Adipocyte (in vitro differentiated cells): Measurements from ENCODE around the gene ERG.

Experiments
- DNase-seq: peaks from one replicate; pipeline ENCODE4 v3.0.0-alpha.2; 2015; ENCODE audit warnings: low read depth
- H3K27me3 ChIP-seq: replicated peaks from 2 replicates; pipeline ENCODE4 v1.7.0; 2013; ENCODE audit warnings: mild to moderate bottlenecking, low read length, moderate library complexity; ENCODE audit not compliant: control insufficient read depth, insufficient read depth
- H3K36me3 ChIP-seq: 2 replicates; pipeline ENCODE4 v1.7.0; 2013; ENCODE audit warnings: low read length, mild to moderate bottlenecking, moderate library complexity; ENCODE audit not compliant: control insufficient read depth, insufficient read depth, severe bottlenecking
- H3K4me1 ChIP-seq: 2 replicates; pipeline ENCODE4 v1.7.0; 2013; ENCODE audit warnings: mild to moderate bottlenecking, low read length, moderate library complexity; ENCODE audit not compliant: control insufficient read depth, insufficient read depth
- H3K4me3 ChIP-seq: 2 replicates; pipeline ENCODE4 v1.7.0; 2013; ENCODE audit warnings: mild to moderate bottlenecking, low read length, moderate library complexity
- H3K9ac ChIP-seq: 2 replicates; pipeline ENCODE4 v1.7.0; 2013; ENCODE audit warnings: mild to moderate bottlenecking, low read length, moderate library complexity
- H3K9me3 ChIP-seq: 2 replicates; pipeline ENCODE4 v1.7.0; 2013; ENCODE audit warnings: mild to moderate bottlenecking, low read length, moderate library complexity; ENCODE audit not compliant: control insufficient read depth

Gene ERG

DNA sequence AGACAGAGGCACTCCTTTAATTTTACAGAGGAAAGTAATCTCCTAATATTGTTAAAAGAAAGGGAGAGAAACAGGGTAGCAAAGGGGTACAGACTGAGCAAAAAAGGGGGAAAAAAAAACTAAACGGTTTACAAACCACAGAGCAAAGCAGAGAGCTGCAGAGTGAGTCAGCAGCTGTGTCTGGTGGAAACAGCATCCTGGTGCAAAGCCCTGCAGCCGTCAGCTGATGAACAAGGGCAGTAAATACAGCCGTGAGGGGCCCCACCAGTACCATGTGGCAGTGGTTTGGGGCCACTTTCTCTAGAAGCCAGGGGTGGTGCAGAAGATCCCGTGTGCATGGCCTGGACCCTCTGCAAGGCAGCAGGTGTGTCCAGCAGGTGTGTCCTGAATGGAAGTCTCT, 111.3 kb downstream of the ERG start:
- Histone ChIP-seq H3K36me3 (no peaks in the 10 kb centered on the region), H3K4me1 (peaks cover 5% of the 10 kb centered on the region), H3K4me3 (no peak overlapping the region), H3K9me3 (no peaks in the 10 kb centered on the region), H3K27me3 (peaks cover 3% of the 10 kb centered on the region), H3K9ac (no peak overlapping the region)
- peak; percentile 29 for DNase-seq

GRCh38 chr21:38385427-38386175, 112.7 kb downstream of the ERG start:
- Histone ChIP-seq H3K9ac (no peak overlapping the region), H3K36me3 (no peaks in the 10 kb centered on the region), H3K27me3 (peaks cover 3% of the 10 kb centered on the region), H3K9me3 (no peaks in the 10 kb centered on the region), H3K4me3 (no peak overlapping the region), H3K4me1 (peaks cover 11% of the 10 kb centered on the region)
- no peak for DNase-seq

GRCh38 chr21:38384675-38385426, 113.4 kb downstream of the ERG start:
- Histone ChIP-seq H3K27me3 (peaks cover 3% of the 10 kb centered on the region), H3K9me3 (no peaks in the 10 kb centered on the region), H3K4me1 (peaks cover 16% of the 10 kb centered on the region), H3K9ac (no peak overlapping the region), H3K36me3 (no peaks in the 10 kb centered on the region), H3K4me3 (no peak overlapping the region)
- no peak for DNase-seq

GRCh38 chr21:38384238-38384560, 114.1 kb downstream of the ERG start:
- Histone ChIP-seq H3K4me1 (peaks cover 16% of the 10 kb centered on the region), H3K4me3 (no peak overlapping the region), H3K9ac (no peak overlapping the region), H3K27me3 (peaks cover 3% of the 10 kb centered on the region), H3K9me3 (no peaks in the 10 kb centered on the region), H3K36me3 (no peaks in the 10 kb centered on the region)
- no peak for DNase-seq

DNA sequence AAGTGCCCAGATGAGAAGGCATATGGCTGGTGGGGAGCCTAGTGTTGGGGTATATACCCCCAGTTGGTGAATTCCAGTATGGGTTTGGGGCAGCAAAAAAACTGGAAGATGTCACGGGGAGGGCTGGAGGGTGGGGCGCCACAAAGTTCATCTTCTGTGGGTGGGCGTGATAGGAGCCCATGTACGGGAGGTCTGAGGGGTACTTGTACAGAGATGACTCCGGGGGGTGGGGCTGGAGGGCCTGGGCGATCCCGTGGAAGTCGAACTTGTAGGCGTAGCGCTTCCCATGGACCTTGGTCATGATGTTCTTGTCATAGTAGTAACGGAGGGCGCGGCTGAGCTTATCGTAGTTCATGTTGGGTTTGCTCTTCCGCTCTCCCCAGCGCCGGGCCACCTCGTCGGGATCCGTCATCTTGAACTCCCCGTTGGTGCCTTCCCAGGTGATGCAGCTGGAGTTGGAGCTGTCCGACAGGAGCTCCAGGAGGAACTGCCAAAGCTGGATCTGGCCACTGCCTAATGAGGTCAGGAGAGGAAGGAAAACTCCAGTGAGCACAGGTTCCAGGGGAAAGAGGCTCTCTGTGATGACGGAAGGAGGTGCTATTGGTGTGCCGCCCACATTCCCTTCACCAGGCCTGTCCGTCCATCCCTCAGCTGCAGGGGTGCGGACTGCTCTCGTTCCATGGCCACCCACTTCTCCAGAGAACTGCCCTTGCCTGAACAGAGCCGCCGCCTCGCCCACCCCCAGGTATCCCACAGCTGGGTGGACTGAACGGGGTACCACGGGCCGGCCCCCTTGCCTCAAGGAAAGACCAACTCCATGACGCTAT, 114.7 kb downstream of the ERG start:
- Histone ChIP-seq H3K9ac (no peak overlapping the region), H3K36me3 (no peaks in the 10 kb centered on the region), H3K4me1 (peaks cover 16% of the 10 kb centered on the region), H3K4me3 (no peak overlapping the region), H3K9me3 (no peaks in the 10 kb centered on the region), H3K27me3 (peaks cover 3% of the 10 kb centered on the region)
- no peak for DNase-seq

DNA sequence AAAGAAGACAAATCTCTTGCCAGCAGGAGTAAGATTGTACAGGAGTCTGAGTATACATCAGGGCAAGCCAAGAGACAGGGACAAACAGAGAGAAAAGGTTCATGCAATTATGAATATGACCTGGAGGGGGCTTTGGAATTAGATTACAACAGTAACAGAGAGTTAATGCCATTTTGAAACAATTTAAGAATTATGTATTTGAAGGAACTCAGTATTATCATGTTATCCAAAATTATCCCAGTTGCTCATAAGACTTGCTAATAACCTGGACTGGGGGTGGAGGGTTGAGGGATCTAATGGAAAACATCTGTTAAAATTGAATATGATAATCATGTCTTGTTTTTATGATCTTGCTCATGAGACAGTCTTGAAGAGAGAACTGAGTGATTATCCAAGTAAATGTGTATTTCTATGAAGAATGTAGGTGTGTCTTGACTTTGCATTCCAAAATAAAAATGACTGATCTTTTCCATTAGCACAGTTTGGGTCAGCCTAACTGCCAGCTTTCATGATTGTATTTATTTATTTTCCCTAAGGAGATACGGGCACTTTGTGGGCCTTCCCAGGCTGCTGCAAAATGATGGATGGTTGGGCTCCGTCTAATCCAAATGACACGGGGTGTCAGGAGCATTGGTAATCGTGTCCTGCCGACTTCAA, 117.7 kb downstream of the ERG start:
- Histone ChIP-seq H3K27me3 (peaks cover 3% of the 10 kb centered on the region), H3K36me3 (no peaks in the 10 kb centered on the region), H3K4me1 (peaks cover 16% of the 10 kb centered on the region), H3K9me3 (no peaks in the 10 kb centered on the region), H3K9ac (no peak overlapping the region), H3K4me3 (no peak overlapping the region)
- DNase-seq, result peak; percentile 51

DNA sequence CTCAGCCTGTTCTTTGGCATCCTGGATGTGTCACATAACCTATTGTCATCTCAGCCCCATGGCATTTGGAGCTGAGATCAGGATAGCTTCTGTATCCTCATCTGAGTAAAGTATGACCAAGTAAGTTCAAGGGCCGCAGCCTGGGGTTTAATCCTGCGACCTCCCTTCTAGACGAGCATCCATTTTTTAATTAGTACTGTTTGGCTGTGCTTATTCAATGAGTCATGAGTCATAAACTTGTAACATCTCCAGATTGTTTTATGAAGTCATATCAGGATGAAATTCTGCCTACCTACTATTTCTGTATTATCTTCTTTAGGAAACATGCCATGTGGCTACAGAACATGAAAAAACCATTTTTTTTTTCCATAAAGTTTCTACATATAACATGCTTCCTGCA, 119.1 kb downstream of the ERG start:
- H3K4me3 ChIP-seq, result no peak overlapping the region
- H3K9ac ChIP-seq, result no peak overlapping the region
- peaks cover 11% of the 10 kb centered on the region for H3K4me1 ChIP-seq
- H3K9me3 ChIP-seq, result no peaks in the 10 kb centered on the region
- DNase-seq, result no peak
- peaks cover 3% of the 10 kb centered on the region for H3K27me3 ChIP-seq
- no peaks in the 10 kb centered on the region for H3K36me3 ChIP-seq

- Histone ChIP-seq H3K36me3 (no peaks in the 10 kb centered on the region), H3K4me1 (peaks cover 11% of the 10 kb centered on the region), H3K9me3 (no peaks in the 10 kb centered on the region), H3K4me3 (no peak overlapping the region), H3K27me3 (no peaks in the 10 kb centered on the region), H3K9ac (no peak overlapping the region)
- peak; percentile 8 for DNase-seq
Observed at GRCh38 chr21:38377165-38378088, 120.8 kb downstream of the ERG start.

- Histone ChIP-seq H3K9ac (no peak overlapping the region), H3K27me3 (no peaks in the 10 kb centered on the region), H3K4me3 (no peak overlapping the region), H3K4me1 (peaks cover 11% of the 10 kb centered on the region), H3K36me3 (no peaks in the 10 kb centered on the region), H3K9me3 (peaks cover 3% of the 10 kb centered on the region)
- DNase-seq, result no peak
Observed at GRCh38 chr21:38376693-38377092, 121.6 kb downstream of the ERG start.

DNA sequence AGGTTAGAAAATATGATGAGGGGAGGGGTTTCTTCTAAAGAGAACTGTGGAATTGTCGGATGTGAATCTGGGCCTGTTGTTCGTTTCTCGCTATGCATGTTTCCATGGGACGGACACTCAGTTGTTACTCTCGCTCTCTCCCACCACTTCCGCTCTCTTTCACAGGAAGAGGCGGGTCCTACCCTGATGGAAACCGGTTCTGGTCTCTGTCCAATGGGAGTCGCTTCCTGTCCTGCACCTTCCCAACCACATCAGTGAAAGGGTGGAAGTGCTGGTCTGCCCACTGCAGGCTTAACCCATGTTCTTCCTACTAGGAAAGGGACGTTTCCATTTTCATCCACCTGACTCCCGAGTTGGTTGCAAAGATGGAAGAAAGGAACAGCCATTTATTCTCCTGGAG, 122.0 kb downstream of the ERG start:
- H3K36me3 ChIP-seq, result no peaks in the 10 kb centered on the region
- H3K9me3 ChIP-seq, result peaks cover 7% of the 10 kb centered on the region
- no peaks in the 10 kb centered on the region for H3K27me3 ChIP-seq
- no peak for DNase-seq
- no peak overlapping the region for H3K4me3 ChIP-seq
- peaks cover 11% of the 10 kb centered on the region for H3K4me1 ChIP-seq
- H3K9ac ChIP-seq, result no peak overlapping the region
